Astrocyte of the spinal cord (primary cell): Measurements from ENCODE around the gene AFTPH.

Source experiments
- DNase-seq: peaks from one replicate; pipeline ENCODE4 v3.0.0; 2011; ENCODE audit warnings: low read depth, low spot score
- H3K4me3 ChIP-seq: 2 replicates; pipeline ENCODE4 v1.5.1; 2011; ENCODE audit warnings: low read depth, mild to moderate bottlenecking, low read length, moderate library complexity
- in situ Hi-C: cut with HindIII; loops from 2 replicates; pipeline ENCODE4 v1.10.0; 2017; ENCODE audit warnings: low sequenced_read_pairs
- TF ChIP-seq, protein P1 (sequence below): IDR thresholded peaks from 2 replicates; pipeline ENCODE4 v1.5.1; 2012; ENCODE audit warnings: low read depth, mild to moderate bottlenecking, low read length, inconsistent platforms

AFTPH gene

DNA sequence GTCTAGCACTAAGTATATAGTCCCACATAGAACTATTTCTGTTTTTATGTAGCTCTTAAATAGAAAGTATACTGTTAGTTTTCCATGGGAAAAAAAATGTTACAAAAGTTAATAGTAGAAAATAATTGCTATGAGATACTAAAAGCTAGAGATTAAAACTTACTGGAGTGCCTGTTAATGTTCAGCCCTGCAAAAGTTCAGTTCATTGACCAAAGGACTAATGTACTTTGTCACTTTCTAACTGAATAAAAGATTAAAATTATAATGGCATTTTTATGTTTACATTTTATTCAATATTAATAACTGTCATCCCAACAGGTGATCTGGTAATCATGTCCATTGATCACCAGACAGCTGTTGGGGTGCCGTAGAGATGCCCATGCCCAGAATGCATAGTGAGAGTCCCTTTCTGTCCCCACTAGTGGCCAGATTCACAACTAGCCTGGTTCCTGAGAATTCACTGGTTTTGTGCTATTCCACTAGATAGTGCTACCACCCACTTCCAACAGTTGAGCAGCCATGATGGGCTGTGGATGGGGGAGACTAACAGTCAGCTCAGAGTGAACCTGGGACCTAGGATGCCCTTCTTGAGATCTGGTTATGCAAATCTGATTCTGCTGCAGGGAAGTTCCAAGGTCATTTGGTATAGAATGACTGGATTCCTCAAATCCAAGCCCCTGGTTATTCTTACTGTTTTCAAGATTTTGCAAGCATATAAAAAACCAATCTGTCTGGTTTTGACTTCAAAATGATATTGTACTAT, 57.8 kb downstream of the AFTPH start:
- in situ Hi-C loops: no loop called here
- TF ChIP-seq, protein P1, sequence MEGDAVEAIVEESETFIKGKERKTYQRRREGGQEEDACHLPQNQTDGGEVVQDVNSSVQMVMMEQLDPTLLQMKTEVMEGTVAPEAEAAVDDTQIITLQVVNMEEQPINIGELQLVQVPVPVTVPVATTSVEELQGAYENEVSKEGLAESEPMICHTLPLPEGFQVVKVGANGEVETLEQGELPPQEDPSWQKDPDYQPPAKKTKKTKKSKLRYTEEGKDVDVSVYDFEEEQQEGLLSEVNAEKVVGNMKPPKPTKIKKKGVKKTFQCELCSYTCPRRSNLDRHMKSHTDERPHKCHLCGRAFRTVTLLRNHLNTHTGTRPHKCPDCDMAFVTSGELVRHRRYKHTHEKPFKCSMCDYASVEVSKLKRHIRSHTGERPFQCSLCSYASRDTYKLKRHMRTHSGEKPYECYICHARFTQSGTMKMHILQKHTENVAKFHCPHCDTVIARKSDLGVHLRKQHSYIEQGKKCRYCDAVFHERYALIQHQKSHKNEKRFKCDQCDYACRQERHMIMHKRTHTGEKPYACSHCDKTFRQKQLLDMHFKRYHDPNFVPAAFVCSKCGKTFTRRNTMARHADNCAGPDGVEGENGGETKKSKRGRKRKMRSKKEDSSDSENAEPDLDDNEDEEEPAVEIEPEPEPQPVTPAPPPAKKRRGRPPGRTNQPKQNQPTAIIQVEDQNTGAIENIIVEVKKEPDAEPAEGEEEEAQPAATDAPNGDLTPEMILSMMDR: no peak
- DNase-seq: no peak
- H3K4me3 ChIP-seq: no peak overlapping the region

DNA sequence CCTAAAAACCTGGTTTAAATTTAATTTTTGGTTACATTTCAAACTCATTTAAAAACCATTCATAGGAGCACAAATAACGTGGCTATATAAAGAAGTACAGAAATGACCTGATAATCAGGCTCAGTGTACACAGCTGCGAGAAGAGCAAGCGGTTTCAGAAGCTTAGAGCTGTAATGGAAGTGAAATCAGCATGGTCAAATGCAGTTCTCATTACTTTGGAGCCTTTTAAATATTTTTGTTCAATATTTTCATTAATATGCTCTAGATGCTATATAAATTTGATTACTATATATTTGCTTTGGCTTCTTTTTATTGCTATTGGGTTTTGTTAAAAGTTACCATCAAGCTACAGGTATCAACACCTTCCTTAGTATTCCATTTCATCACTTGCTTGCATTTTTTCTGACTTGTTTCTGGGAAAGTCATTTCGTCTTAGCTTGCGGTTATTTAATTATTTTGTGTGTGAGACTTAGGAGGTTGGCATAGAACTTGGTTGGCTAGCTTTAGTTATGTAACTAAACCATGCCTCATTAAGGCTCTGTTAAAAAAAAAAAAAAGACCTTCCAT, 58.7 kb downstream of the AFTPH start:
- TF ChIP-seq, protein P1: no peak

DNA sequence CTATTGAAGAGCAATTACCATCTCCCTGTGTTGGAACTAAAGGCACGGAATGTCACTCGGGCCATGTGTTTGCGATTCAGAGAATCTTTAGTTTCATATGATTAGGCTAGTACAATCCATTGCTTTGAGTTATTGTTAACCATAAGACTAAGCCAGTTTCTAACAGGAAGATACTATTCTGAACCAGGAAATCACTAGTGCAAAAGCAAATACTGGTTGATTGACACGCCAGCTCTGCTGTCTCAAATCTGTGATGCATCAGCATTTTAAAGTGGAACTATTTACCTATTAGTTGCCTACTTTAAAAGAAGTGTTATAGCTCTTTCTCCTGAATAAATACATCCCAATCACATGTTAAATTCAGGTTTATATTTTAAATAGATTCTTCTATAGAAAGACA, 61.9 kb downstream of the AFTPH start:
- no peak for DNase-seq
- in situ Hi-C loops: no loop called here
- TF ChIP-seq, protein P1: no peak
- H3K4me3 ChIP-seq: no peak overlapping the region

More for the DNA sequence above, 58.7 kb downstream of the AFTPH start:
- in situ Hi-C loops: no loop called here
- H3K4me3 ChIP-seq: no peak overlapping the region
- no peak for DNase-seq

DNA sequence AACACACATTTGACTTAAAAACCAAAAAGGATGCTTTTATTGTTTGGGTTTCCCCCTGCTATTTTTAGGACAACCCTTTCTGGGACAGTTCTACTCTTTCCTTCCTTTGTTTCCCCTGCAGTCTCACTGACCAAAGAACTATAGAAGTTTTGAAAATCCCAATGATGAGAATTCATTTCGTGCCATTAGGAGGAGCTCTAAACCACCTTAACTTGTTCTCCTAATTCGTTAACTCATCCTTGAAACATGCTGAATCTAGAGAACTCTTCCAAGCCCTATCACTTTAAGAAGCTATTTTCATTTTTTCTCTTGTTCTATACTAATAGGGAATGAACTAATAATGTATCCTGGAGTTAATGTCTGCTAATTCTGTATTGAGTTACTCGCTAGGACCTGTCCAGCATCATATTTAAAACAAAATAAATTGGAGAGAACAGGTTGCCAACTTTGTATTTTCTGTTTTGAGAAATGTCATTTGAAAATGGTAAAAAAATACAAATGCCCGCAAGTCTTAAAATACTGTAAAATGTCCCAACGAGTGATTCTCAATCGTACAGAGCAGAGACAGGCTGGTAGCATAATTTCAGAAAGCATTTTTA, 62.9 kb downstream of the AFTPH start:
- DNase-seq: peak; percentile 57
- in situ Hi-C loops: no loop called here
- H3K4me3 ChIP-seq: no peak overlapping the region
- TF ChIP-seq, protein P1: peak; percentile 62

DNA sequence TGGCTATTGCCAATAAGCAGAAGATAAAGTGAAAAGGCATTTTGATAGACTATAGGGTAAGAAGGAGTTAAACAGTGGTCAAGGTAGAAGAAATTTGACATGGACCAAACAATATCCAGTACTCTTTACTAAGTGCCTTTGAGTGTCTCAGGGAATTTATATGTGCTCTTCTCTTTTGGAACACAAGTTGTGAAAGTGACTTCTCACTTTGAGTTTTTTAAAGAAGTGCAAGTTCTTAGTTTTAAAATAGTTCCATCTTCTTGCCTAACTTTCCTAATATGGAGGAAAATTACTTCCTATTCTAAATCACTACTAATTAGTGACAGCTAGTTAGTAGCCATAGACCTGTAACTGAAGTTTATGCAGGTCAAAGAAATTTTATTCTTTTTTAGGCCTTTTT, 63.4 kb downstream of the AFTPH start:
- H3K4me3 ChIP-seq: no peak overlapping the region
- in situ Hi-C loops: no loop called here
- DNase-seq: no peak
- TF ChIP-seq, protein P1: no peak

DNA sequence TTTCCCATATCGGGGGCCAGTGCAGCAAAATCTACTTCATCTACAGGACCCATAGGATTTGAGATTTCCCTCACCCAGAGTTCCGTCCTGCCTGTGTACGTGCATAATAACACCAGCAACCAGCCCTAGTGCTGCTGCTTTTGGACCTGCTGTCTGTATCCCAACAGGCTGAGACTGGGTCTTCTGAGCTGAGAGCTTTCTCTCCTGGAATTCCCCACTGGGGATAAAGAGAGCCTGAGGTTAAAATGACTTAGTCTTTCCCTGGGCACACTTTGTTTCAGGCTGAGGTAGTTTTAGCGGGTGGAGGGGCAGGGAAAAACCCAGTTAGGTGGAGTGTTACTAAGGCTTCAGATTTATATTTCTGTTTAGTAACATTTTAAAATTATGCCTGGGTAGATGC, 67.1 kb downstream of the AFTPH start:
- H3K4me3 ChIP-seq: no peak overlapping the region
- in situ Hi-C loops: no loop called here
- no peak for DNase-seq
- TF ChIP-seq, protein P1: no peak
